Stimulated activated CD4-positive, alpha-beta T cell treated with anti-CD3 and anti-CD28 coated beads, Interleukin-15, amount 100 ng/mL, for 24 hours (primary cell): ENCODE data around the gene PGD.

Experiments used
- DNase-seq: peaks from one replicate; pipeline ENCODE4 v3.0.0-alpha.2; 2020

The PGD gene

GRCh38 chr1:10398734-10399443 is at the start of gene PGD:
TSS of gene PGD (plus strand) at chr1:10399064. CDS start at chr1:10399118, 54 bp downstream.
- peak; percentile 100 for DNase-seq

GRCh38 chr1:10353282-10353681 is 45.6 kb upstream of the PGD start:
- DNase-seq = no peak

GRCh38 chr1:10353693-10354092 is 45.2 kb upstream of the PGD start:
- no peak for DNase-seq

- DNase-seq = no peak
Measured at GRCh38 chr1:10360045-10360444, 38.8 kb upstream of the PGD start.

GRCh38 chr1:10361515-10361914 is 37.3 kb upstream of the PGD start:
- DNase-seq = no peak

GRCh38 chr1:10368194-10368593 is 30.7 kb upstream of the PGD start:
- DNase-seq = no peak

GRCh38 chr1:10374442-10374860 is 24.4 kb upstream of the PGD start:
- no peak for DNase-seq

- DNase-seq = peak; percentile 16
Measured at GRCh38 chr1:10377365-10378029, 21.4 kb upstream of the PGD start.

GRCh38 chr1:10378081-10378841 is 20.6 kb upstream of the PGD start:
- no peak for DNase-seq

- DNase-seq = no peak
Measured at GRCh38 chr1:10379101-10379620, 19.7 kb upstream of the PGD start.

GRCh38 chr1:10379676-10380075 is 19.2 kb upstream of the PGD start:
- DNase-seq = no peak

GRCh38 chr1:10380594-10381275 is 18.1 kb upstream of the PGD start:
- DNase-seq = no peak

- DNase-seq = no peak
Measured at GRCh38 chr1:10383630-10384029, 15.2 kb upstream of the PGD start.

GRCh38 chr1:10384219-10384618 is 14.6 kb upstream of the PGD start:
- no peak for DNase-seq

GRCh38 chr1:10386761-10387676 is 11.8 kb upstream of the PGD start:
- DNase-seq = no peak

GRCh38 chr1:10387677-10388386 is 11.0 kb upstream of the PGD start:
- DNase-seq = no peak

- no peak for DNase-seq
Measured at GRCh38 chr1:10388387-10388715, 10.5 kb upstream of the PGD start.

GRCh38 chr1:10389271-10389973 is 9.4 kb upstream of the PGD start:
- DNase-seq = no peak

- DNase-seq = no peak
Measured at GRCh38 chr1:10396870-10397269, 2.0 kb upstream of the PGD start.

GRCh38 chr1:10398278-10398733 is 558 bp upstream of the PGD start:
- no peak for DNase-seq
